ENCODE data around the gene GUCD1. TPM values are rescaled to one million over a fixed set of nuclear protein-coding genes. Genes with fewer than 3 reads are reported as not detected.
"Not testable (repeated sequence)": the region's sequence is repeated elsewhere in the genome, so short reads cannot be mapped to it uniquely, and the experiment has no call there.

GUCD1 gene
- total and polyA plus RNA-seq, 12 donors = 97.0 to 273 (median 168) TPM

DNA sequence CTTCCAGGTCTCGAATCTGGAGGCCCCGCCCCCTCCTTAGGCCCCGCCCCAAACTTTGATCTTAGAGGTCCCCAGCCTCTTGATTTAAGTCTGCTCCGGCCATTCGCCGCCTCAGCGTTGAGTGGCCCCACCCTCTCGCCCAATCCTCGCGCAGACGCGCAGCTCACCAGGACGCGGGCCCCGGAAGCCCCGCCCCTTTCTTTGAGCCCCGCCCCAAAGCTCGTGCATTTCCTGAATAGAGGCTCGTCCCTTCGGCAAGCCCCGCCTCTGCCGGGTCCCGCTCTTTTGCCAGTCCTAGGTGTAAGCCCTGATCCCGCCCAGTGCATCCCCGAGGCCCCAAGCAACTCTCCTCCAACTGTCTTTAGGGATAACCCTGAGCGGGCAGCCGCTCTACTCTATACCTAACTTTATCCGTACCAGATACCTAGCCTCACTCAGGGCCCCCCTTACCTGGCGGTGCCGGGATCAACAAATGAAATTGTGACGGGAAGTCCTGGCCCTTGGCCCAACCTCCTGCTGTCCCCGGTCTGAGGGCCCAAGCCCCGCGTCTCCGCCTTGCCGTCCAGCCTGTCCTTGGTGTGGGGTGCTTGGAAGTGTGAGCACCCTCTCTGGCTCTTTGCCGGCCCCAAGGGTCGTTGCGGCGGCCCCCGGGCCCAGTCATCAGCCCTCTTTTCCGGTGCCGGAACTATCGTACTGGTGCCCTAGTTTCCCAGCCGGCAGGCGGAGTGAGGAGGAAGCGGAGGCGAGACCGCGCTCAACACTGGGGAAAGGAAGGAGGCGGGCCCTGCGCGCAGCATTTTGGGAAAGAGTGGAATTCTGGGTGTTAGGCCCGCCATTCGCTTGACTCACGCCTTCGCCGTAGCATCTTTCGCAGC lies 464 bp upstream of the GUCD1 start, which contains the start of gene SNRPD3:
Gene SNRPD3 (plus strand): TSS at position 835 of the 875 bp plus-strand sequence. CDS start 1,676 bp downstream, outside the sequence.
- intact Hi-C loops (cut with DNase I) = loop anchor here in 1 of 10 donors (10.0 kb wide), 1 partner anchor 641 kb away; no protein-coding TSS in a partner anchor
- TF ChIP-seq, protein P1, sequence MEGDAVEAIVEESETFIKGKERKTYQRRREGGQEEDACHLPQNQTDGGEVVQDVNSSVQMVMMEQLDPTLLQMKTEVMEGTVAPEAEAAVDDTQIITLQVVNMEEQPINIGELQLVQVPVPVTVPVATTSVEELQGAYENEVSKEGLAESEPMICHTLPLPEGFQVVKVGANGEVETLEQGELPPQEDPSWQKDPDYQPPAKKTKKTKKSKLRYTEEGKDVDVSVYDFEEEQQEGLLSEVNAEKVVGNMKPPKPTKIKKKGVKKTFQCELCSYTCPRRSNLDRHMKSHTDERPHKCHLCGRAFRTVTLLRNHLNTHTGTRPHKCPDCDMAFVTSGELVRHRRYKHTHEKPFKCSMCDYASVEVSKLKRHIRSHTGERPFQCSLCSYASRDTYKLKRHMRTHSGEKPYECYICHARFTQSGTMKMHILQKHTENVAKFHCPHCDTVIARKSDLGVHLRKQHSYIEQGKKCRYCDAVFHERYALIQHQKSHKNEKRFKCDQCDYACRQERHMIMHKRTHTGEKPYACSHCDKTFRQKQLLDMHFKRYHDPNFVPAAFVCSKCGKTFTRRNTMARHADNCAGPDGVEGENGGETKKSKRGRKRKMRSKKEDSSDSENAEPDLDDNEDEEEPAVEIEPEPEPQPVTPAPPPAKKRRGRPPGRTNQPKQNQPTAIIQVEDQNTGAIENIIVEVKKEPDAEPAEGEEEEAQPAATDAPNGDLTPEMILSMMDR (IDR thresholded peaks at IDR 0.05) = peak in 6 of 9 donors; percentile 9 to 28 (median 19)
- DNase-seq = peak; percentile 100
- peak within 1 kb of the TSS; percentile 94 to 99 (median 98) for H3K27ac ChIP-seq
- peaks cover 7 to 76% (median 65%) of the 10 kb centered on the region in 9 donors for H3K4me1 ChIP-seq
- peak; percentile 90 to 97 (median 94) for ATAC-seq
- H3K27me3 ChIP-seq = no peaks in the 10 kb centered on the region
- H3K4me3 ChIP-seq = peak within 1 kb of the TSS; percentile 68 to 100 (median 92)
- peaks cover 0 to 41% (median 11%) of the 10 kb centered on the region in 9 donors for H3K36me3 ChIP-seq
- H3K9me3 ChIP-seq = no peaks in the 10 kb centered on the region
- WGBS, 2 donors = 0% methylated on average over 59 of the region's 59 CpGs

DNA sequence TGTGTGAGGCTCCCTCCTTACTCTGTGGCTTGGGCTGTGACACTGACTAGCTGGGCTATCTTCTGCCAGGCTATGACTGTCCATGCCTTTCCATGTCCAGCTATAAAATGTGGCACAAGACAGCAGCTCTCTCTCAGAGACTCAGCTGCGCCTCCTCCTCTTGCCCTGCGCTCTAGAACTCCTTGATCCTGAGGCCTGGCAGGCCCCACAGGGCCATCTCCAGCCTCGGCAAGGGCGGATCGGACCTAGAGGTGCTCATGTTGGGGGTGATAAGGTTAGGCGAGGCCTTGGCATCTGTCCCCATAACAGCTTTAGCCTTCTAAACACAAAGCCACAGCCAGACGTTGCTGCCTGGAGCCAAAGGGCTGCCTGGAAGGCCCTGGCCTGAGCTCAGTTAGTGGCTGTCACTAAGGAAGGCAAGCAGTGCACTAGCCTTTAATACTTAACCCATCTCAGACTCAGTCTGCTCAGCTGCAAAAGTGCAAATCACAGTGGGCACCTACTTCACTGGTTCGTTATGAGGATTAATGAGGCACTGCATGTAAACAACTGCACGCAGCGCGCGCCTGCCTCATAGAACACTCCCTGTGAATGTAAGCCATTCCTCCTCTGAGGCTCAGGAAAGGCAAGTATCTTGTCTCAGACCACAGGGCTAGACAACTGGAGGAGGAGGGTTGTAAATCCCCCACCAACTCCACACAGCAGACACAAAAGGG lies 1.2 kb downstream of the GUCD1 start:
- peaks cover 0 to 36% (median 11%) of the 10 kb centered on the region in 9 donors for H3K36me3 ChIP-seq
- H3K4me1 ChIP-seq = peaks cover 7 to 76% (median 69%) of the 10 kb centered on the region in 9 donors
- peak overlapping the region; percentile 68 to 100 (median 92) for H3K4me3 ChIP-seq
- H3K27ac ChIP-seq = peak overlapping the region; percentile 84 to 99 (median 98)
- ATAC-seq (peak in 3 of 8 donors; percentile 0 to 5 (median 1)), DNase-seq (peak; percentile 33 to 39)
- intact Hi-C loops (cut with DNase I) = loop anchor here in 1 of 10 donors (10.0 kb wide), 1 partner anchor 639 kb away; no protein-coding TSS in a partner anchor
- TF ChIP-seq, protein P1 (IDR thresholded peaks at IDR 0.05) = no peak
- 29 to 35% methylated on average over 12 of the region's 12 CpGs for WGBS, 2 donors
- H3K27me3 ChIP-seq = no peaks in the 10 kb centered on the region
- H3K9me3 ChIP-seq = no peaks in the 10 kb centered on the region

DNA sequence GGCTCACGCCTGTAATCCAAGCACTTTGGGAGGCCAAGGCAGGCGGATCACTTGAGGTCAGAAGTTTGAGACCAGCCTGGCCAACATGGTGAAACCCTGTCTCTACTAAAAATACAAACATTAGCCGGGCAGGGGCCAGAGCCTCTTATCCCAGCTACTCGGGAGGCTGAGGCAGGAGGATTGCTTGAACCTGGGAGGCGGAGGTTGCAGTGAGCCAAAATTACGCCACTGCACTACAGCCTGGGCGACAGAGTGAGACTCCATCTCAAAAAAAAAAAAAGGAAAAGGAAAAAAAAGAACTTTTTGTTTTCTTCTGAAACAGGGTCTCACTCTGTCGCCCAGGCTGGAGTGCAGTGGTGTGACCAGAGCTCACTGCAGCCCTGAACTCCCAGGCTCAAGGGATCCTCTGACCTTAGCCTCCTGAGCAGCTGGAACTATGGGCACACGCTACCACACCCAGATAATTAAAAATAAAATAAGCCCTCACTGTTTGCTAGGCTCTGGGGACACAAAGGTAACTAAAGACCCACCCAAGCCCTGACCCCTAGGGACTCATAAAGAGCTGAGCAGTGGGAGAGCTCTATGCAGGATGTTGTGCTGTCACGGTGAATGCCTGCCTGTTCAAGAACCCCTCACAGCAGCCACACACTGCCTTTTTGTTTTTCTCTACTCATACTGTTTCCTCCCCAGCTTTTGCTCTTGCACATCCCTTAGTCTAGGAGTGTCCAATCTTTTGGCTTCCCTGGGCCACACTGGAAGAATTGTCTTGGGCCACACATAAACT lies 2.2 kb downstream of the GUCD1 start:
- not testable (repeated sequence) for DNase-seq, H3K9me3 ChIP-seq, ATAC-seq, H3K4me3 ChIP-seq, H3K27me3 ChIP-seq
- intact Hi-C loops (cut with DNase I) = loop anchor here in 1 of 10 donors (10.0 kb wide), 1 partner anchor 638 kb away; no protein-coding TSS in a partner anchor
- Histone ChIP-seq H3K36me3 (peaks cover 0 to 36% (median 9%) of the 10 kb centered on the region in 9 donors), H3K4me1 (peaks cover 7 to 79% (median 68%) of the 10 kb centered on the region in 9 donors), H3K27ac (peak overlapping the region in 7 of 10 donors; percentile 97 to 99 (median 98))
- WGBS, 2 donors = 84 to 85% methylated on average over 10 of the region's 10 CpGs

DNA sequence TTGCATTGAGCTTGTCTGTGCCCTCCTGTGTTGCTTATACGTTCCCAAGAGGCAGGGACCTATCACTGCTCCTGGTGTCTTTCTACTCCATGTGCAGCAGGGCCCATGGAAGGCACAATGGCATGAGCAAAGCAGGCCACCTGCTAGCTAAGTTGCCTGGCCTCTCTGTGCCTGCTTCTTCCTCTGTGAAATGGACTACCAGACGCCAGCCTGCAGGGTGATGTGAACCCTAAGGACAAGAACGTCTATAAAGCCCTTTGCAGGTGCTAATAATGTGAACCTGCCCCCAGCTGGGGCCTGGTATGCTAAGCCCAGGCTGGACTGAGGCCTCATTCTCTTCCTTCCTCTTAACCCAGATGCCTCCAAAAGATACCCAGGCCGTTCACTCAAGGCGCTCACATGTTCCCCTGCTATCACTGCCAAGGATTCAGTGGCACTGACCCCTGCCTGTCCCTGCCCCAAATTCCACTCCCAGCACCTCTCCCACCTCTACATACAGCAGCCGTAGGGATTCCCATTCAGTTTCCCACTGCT lies 4.0 kb downstream of the GUCD1 start:
- WGBS, 2 donors = 69 to 76% methylated on average over 6 of the region's 6 CpGs
- TF ChIP-seq, protein P1 (IDR thresholded peaks at IDR 0.05) = no peak
- Histone ChIP-seq H3K27ac (peak overlapping the region in 9 of 10 donors; percentile 10 to 68 (median 46)), H3K27me3 (no peaks in the 10 kb centered on the region), H3K4me1 (peaks cover 4 to 68% (median 53%) of the 10 kb centered on the region in 9 donors), H3K36me3 (peaks cover 0 to 50% (median 25%) of the 10 kb centered on the region in 9 donors), H3K9me3 (no peaks in the 10 kb centered on the region), H3K4me3 (no peak overlapping the region)
- ATAC-seq = no peak
- intact Hi-C loops (cut with DNase I) = loop anchor here in 1 of 10 donors (10.0 kb wide), 1 partner anchor 636 kb away; no protein-coding TSS in a partner anchor
- no peak for DNase-seq

Data from heart right ventricle (tissue), 16 donors.